Epidermal melanocyte (primary cell): ENCODE results near the gene KIRREL3.

ENCODE experiments used
- DNase-seq: peaks from one replicate; pipeline ENCODE4 v3.0.0; 2011; ENCODE audit warnings: low spot score; ENCODE audit not compliant: insufficient read length

The KIRREL3 gene

GRCh38 chr11:126604461-126604860 lies 396.1 kb downstream of the KIRREL3 start:
- no peak for DNase-seq

- no peak for DNase-seq
Observed at GRCh38 chr11:126603486-126603885, 397.1 kb downstream of the KIRREL3 start.

- DNase-seq = no peak
Observed at GRCh38 chr11:126602993-126603392, 397.6 kb downstream of the KIRREL3 start.

GRCh38 chr11:126602349-126602940 lies 398.1 kb downstream of the KIRREL3 start:
- no peak for DNase-seq

GRCh38 chr11:126601550-126602215 lies 398.9 kb downstream of the KIRREL3 start:
- DNase-seq = no peak

- DNase-seq = no peak
Observed at GRCh38 chr11:126601136-126601535, 399.4 kb downstream of the KIRREL3 start.

- no peak for DNase-seq
Observed at GRCh38 chr11:126599217-126599897, 401.2 kb downstream of the KIRREL3 start.

GRCh38 chr11:126598344-126599216 lies 402.0 kb downstream of the KIRREL3 start:
- DNase-seq = no peak

- DNase-seq = no peak
Observed at GRCh38 chr11:126597041-126597440, 403.5 kb downstream of the KIRREL3 start.

GRCh38 chr11:126596474-126596873 lies 404.1 kb downstream of the KIRREL3 start:
- DNase-seq = no peak

- no peak for DNase-seq
Observed at GRCh38 chr11:126595560-126595959, 405.0 kb downstream of the KIRREL3 start.

GRCh38 chr11:126594921-126595367 lies 405.6 kb downstream of the KIRREL3 start:
- no peak for DNase-seq

- DNase-seq = no peak
Observed at GRCh38 chr11:126592496-126593410, 407.8 kb downstream of the KIRREL3 start.

GRCh38 chr11:126591966-126592489 lies 408.5 kb downstream of the KIRREL3 start:
- no peak for DNase-seq

GRCh38 chr11:126589492-126589803 lies 411.1 kb downstream of the KIRREL3 start:
- DNase-seq = no peak

GRCh38 chr11:126588630-126589491 lies 411.7 kb downstream of the KIRREL3 start:
- no peak for DNase-seq

- no peak for DNase-seq
Observed at GRCh38 chr11:126587541-126587940, 413.0 kb downstream of the KIRREL3 start.

- DNase-seq = no peak
Observed at GRCh38 chr11:126585774-126586491, 414.6 kb downstream of the KIRREL3 start.

GRCh38 chr11:126585388-126585773 lies 415.2 kb downstream of the KIRREL3 start:
- DNase-seq = no peak
